HEK293 (cell line): ENCODE measurements around the gene PFN1.

Experiments used
- BCL11B ChIP-seq: fragments of 450-650 bp; formaldehyde crosslinking; IDR thresholded peaks from 2 replicates; pipeline ENCODE4 v1.5.1; 2016; ENCODE audit warnings: low read depth, missing biosample characterization, missing genetic modification characterization
- GLIS1 ChIP-seq: fragments of 450-650 bp; formaldehyde crosslinking; IDR thresholded peaks from 2 replicates; pipeline ENCODE4 v1.5.1; 2016; ENCODE audit warnings: missing biosample characterization, missing genetic modification characterization
- IKZF3 ChIP-seq: fragments of 450-650 bp; IDR thresholded peaks from 2 replicates; pipeline ENCODE4 v1.5.0; 2018; ENCODE audit warnings: missing biosample characterization, mild to moderate bottlenecking, missing genetic modification characterization, moderate library complexity
- KLF1 ChIP-seq: fragments of 450-650 bp; formaldehyde crosslinking; IDR thresholded peaks from 2 replicates; pipeline ENCODE4 v1.5.1; 2016; ENCODE audit warnings: missing biosample characterization, missing genetic modification characterization
- KLF10 ChIP-seq: fragments of 450-650 bp; IDR thresholded peaks from 2 replicates; pipeline ENCODE4 v1.5.1; 2018; ENCODE audit warnings: missing biosample characterization, mild to moderate bottlenecking, missing genetic modification characterization
- KLF17 ChIP-seq: fragments of 450-650 bp; formaldehyde crosslinking; IDR thresholded peaks from 2 replicates; pipeline ENCODE4 v1.5.1; 2016; ENCODE audit warnings: missing biosample characterization, missing genetic modification characterization
- KLF9 ChIP-seq: fragments of 450-650 bp; formaldehyde crosslinking; IDR thresholded peaks from 2 replicates; pipeline ENCODE4 v1.5.1; 2016; ENCODE audit warnings: missing biosample characterization, missing genetic modification characterization, low read depth
- PRDM10 ChIP-seq: fragments of 450-650 bp; formaldehyde crosslinking; IDR thresholded peaks from 2 replicates; pipeline ENCODE4 v1.5.1; 2016; ENCODE audit warnings: missing biosample characterization, missing genetic modification characterization
- PRDM4 ChIP-seq: fragments of 450-650 bp; formaldehyde crosslinking; IDR thresholded peaks from 2 replicates; pipeline ENCODE4 v1.5.1; 2017; ENCODE audit warnings: missing biosample characterization, missing genetic modification characterization
- SP7 ChIP-seq: fragments of 450-650 bp; formaldehyde crosslinking; IDR thresholded peaks from 2 replicates; pipeline ENCODE4 v1.5.1; 2016; ENCODE audit warnings: missing biosample characterization, missing genetic modification characterization
- WT1 ChIP-seq: fragments of 450-650 bp; formaldehyde crosslinking; IDR thresholded peaks from 2 replicates; pipeline ENCODE4 v1.5.1; 2016; ENCODE audit warnings: missing biosample characterization, missing genetic modification characterization
- YY1 ChIP-seq: fragments of 450-650 bp; formaldehyde crosslinking; IDR thresholded peaks from 2 replicates; pipeline ENCODE4 v1.5.1; 2018; ENCODE audit warnings: missing biosample characterization, missing genetic modification characterization
- YY2 ChIP-seq: fragments of 450-650 bp; formaldehyde crosslinking; IDR thresholded peaks from 2 replicates; pipeline ENCODE4 v1.5.1; 2016; ENCODE audit warnings: missing biosample characterization, missing genetic modification characterization
- ZBTB48 ChIP-seq: fragments of 450-650 bp; formaldehyde crosslinking; IDR thresholded peaks from 2 replicates; pipeline ENCODE4 v1.5.1; 2016; ENCODE audit warnings: missing biosample characterization, missing genetic modification characterization
- ZNF10 ChIP-seq: fragments of 450-650 bp; formaldehyde crosslinking; IDR thresholded peaks from 2 replicates; pipeline ENCODE4 v1.5.1; 2017; ENCODE audit warnings: missing biosample characterization, missing genetic modification characterization
- ZNF133 ChIP-seq: fragments of 450-650 bp; formaldehyde crosslinking; IDR thresholded peaks from 2 replicates; pipeline ENCODE4 v1.5.1; 2016; ENCODE audit warnings: missing biosample characterization, missing genetic modification characterization
- ZNF266 ChIP-seq: fragments of 450-650 bp; formaldehyde crosslinking; IDR thresholded peaks from 2 replicates; pipeline ENCODE4 v1.5.1; 2016; ENCODE audit warnings: missing biosample characterization, missing genetic modification characterization, low read depth
- ZNF394 ChIP-seq: fragments of 450-650 bp; formaldehyde crosslinking; IDR thresholded peaks from 2 replicates; pipeline ENCODE4 v1.5.1; 2016; ENCODE audit warnings: missing biosample characterization, missing genetic modification characterization, mild to moderate bottlenecking, moderate library complexity, borderline replicate concordance
- ZNF423 ChIP-seq: fragments of 450-650 bp; formaldehyde crosslinking; IDR thresholded peaks from 2 replicates; pipeline ENCODE4 v1.5.1; 2016; ENCODE audit warnings: missing biosample characterization, missing genetic modification characterization
- ZNF596 ChIP-seq: fragments of 450-650 bp; IDR thresholded peaks from 2 replicates; pipeline ENCODE4 v1.5.0; 2018; ENCODE audit warnings: missing biosample characterization, mild to moderate bottlenecking, missing genetic modification characterization, moderate library complexity
- ZNF677 ChIP-seq: fragments of 450-650 bp; IDR thresholded peaks from 2 replicates; pipeline ENCODE4 v1.5.0; 2018; ENCODE audit warnings: missing biosample characterization, mild to moderate bottlenecking, missing genetic modification characterization, moderate library complexity
- ZNF701 ChIP-seq: fragments of 450-650 bp; formaldehyde crosslinking; IDR thresholded peaks from 2 replicates; pipeline ENCODE4 v1.5.1; 2016; ENCODE audit warnings: missing biosample characterization, missing genetic modification characterization
- ZNF777 ChIP-seq: fragments of 450-650 bp; formaldehyde crosslinking; IDR thresholded peaks from 2 replicates; pipeline ENCODE4 v1.5.1; 2017; ENCODE audit warnings: missing biosample characterization, missing genetic modification characterization, borderline replicate concordance
- ZSCAN30 ChIP-seq: fragments of 450-650 bp; IDR thresholded peaks from 2 replicates; pipeline ENCODE4 v1.5.1; 2018; ENCODE audit warnings: missing biosample characterization, mild to moderate bottlenecking, missing genetic modification characterization, moderate library complexity
- ZSCAN5A ChIP-seq: fragments of 450-650 bp; formaldehyde crosslinking; IDR thresholded peaks from 2 replicates; pipeline ENCODE4 v1.5.1; 2016; ENCODE audit warnings: missing biosample characterization, missing genetic modification characterization
- TF ChIP-seq, protein P1 (sequence below): fragments of 450-650 bp; formaldehyde crosslinking; IDR thresholded peaks from 2 replicates; pipeline ENCODE4 v1.5.1; 2017; ENCODE audit warnings: missing biosample characterization, missing genetic modification characterization
- TF ChIP-seq, protein P2 (sequence below): fragments of 450-650 bp; formaldehyde crosslinking; IDR thresholded peaks from 2 replicates; pipeline ENCODE4 v1.5.1; 2016; ENCODE audit warnings: missing biosample characterization, missing genetic modification characterization

PFN1 gene

DNA sequence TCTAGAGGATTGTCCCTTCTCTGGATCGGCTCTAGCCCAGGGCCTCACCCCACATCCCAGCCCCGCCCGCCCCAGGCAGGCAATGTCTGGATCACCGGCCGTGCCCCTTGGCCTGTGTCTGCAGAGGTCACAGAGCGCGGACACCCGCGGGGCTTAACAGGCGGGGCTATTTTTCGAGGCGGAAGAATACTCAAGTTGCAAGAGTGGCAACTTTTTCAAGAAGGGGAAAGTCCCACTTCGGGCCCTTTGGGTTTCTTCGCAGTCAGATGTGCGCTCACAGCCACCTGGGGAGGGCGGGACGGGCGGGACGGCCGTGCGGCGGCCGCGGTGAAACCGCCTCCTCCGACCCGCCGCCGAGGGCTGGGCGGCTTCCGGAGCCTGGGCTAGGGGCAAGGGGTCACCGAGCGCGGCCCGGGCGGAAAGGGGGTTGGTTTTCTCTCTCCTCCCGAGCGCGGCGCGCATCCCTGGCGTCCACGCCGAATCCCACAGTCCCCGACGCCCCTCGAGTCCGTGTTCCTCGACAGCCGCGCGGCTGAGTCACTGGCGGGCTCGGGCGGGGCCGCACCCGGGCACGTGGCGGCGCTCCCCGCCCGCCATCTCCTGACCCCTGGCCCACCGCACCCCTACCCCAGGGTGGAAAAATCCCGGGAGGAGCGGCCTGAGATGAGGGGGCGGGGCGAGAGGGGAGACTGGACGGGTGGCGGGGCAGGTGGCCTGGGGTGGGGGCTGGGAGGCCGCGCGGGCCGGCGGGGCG, 1.2 kb upstream of the PFN1 start (continued):
- TF ChIP-seq, protein P1, sequence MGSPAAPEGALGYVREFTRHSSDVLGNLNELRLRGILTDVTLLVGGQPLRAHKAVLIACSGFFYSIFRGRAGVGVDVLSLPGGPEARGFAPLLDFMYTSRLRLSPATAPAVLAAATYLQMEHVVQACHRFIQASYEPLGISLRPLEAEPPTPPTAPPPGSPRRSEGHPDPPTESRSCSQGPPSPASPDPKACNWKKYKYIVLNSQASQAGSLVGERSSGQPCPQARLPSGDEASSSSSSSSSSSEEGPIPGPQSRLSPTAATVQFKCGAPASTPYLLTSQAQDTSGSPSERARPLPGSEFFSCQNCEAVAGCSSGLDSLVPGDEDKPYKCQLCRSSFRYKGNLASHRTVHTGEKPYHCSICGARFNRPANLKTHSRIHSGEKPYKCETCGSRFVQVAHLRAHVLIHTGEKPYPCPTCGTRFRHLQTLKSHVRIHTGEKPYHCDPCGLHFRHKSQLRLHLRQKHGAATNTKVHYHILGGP = peak; percentile 98
- TF ChIP-seq ZNF266 (tag by site-specific recombination) = no peak
- TF ChIP-seq IKZF3 = peak; percentile 84
- peak; percentile 75; the same call in 1 of the 2 replicates for TF ChIP-seq SP7
- peak; percentile 86 for TF ChIP-seq BCL11B (tag by site-specific recombination)
- TF ChIP-seq WT1 (tag by site-specific recombination) = peak; percentile 28; the same call in 1 of the 2 replicates
- TF ChIP-seq ZSCAN30 (tag by site-specific recombination) = peak; percentile 36; the same call in 1 of the 2 replicates
- peak; percentile 96 for TF ChIP-seq PRDM10 (tag by site-specific recombination)
- TF ChIP-seq GLIS1 = no peak; the same call in 1 of the 2 replicates
- TF ChIP-seq ZNF677 = no peak
- 0 out of 2 replicates have a peak, but pooled peaks have one; percentile 26 for TF ChIP-seq ZNF596
- peak; percentile 41; the same call in 1 of the 2 replicates for TF ChIP-seq KLF10 (tag by site-specific recombination)
- TF ChIP-seq KLF9 (tag by site-specific recombination) = peak; percentile 73; the same call in 1 of the 2 replicates
- TF ChIP-seq ZNF133 (tag by site-specific recombination) = no peak
- TF ChIP-seq KLF1 (tag by site-specific recombination) = peak; percentile 99
- TF ChIP-seq ZNF701 (tag by site-specific recombination) = no peak
- 0 out of 2 replicates have a peak, but pooled peaks have one; percentile 47 for TF ChIP-seq ZNF423
- peak; percentile 46; the same call in 1 of the 2 replicates for TF ChIP-seq YY2 (tag by site-specific recombination)
- peak; percentile 98 for TF ChIP-seq KLF17
- TF ChIP-seq ZNF10 (tag by site-specific recombination) = peak; percentile 75
- TF ChIP-seq ZBTB48 (tag by site-specific recombination) = peak; percentile 96
- TF ChIP-seq YY1 (tag by site-specific recombination) = peak; percentile 45; the same call in 1 of the 2 replicates
- TF ChIP-seq ZNF777 = peak; percentile 89; the same call in 1 of the 2 replicates
- TF ChIP-seq ZSCAN5A (tag by site-specific recombination) = peak; percentile 78; the same call in 1 of the 2 replicates
- TF ChIP-seq PRDM4 = peak; percentile 37; the same call in 1 of the 2 replicates
- TF ChIP-seq, protein P2, sequence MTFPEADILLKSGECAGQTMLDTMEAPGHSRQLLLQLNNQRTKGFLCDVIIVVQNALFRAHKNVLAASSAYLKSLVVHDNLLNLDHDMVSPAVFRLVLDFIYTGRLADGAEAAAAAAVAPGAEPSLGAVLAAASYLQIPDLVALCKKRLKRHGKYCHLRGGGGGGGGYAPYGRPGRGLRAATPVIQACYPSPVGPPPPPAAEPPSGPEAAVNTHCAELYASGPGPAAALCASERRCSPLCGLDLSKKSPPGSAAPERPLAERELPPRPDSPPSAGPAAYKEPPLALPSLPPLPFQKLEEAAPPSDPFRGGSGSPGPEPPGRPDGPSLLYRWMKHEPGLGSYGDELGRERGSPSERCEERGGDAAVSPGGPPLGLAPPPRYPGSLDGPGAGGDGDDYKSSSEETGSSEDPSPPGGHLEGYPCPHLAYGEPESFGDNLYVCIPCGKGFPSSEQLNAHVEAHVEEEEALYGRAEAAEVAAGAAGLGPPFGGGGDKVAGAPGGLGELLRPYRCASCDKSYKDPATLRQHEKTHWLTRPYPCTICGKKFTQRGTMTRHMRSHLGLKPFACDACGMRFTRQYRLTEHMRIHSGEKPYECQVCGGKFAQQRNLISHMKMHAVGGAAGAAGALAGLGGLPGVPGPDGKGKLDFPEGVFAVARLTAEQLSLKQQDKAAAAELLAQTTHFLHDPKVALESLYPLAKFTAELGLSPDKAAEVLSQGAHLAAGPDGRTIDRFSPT = 0 out of 2 replicates have a peak, but pooled peaks have one; percentile 56
- TF ChIP-seq ZNF394 (tag by site-specific recombination) = no peak
